H1 (cell line): Measurements from ENCODE around the gene CHST3. TPM values are rescaled to one million over a fixed set of nuclear protein-coding genes. Genes with fewer than 3 reads are reported as not detected.

Experiments used
- CTCF ChIA-PET: fragments of 300-600 bp; sonication (Branson Sonifier 250); formaldehyde crosslinking; loops from one replicate; lab custom pipeline; 2021; ENCODE audit not compliant: partially characterized antibody; lab: Charles Lee
- POLR2A ChIA-PET: fragments of 300-600 bp; sonication (Branson Sonifier 250); formaldehyde crosslinking; loops from one replicate; lab custom pipeline; 2021; ENCODE audit warnings: inconsistent platforms; ENCODE audit not compliant: partially characterized antibody; lab: Charles Lee
- DNase-seq, 2 experiments: peaks; one replicate each; pipeline versions ENCODE4 v3.0.0 to v3.0.0-alpha.2; 2010 to 2022; ENCODE audit warnings: low spot score in 2 of 2, low read depth in 1 of 2, mixed read lengths in 1 of 2
- FAIRE-seq: peaks from 2 replicates; lab custom pipeline; 2011; peaks lifted over from hg19 to GRCh38; lab: Jason Lieb, UNC
- H2AFZ ChIP-seq: 2 replicates; pipeline ENCODE4 v1.8.1; 2012; ENCODE audit warnings: low read length, inconsistent platforms
- H2AK5ac ChIP-seq: 2 replicates; pipeline ENCODE4 v1.6.1; 2013; ENCODE audit warnings: low read depth, low read length
- H2BK120ac ChIP-seq: replicated peaks from 2 replicates; pipeline ENCODE3; 2013; ENCODE audit warnings: low read depth, low read length, inconsistent platforms
- H2BK12ac ChIP-seq: 2 replicates; pipeline ENCODE4 v1.6.1; 2013; ENCODE audit warnings: low read depth, low read length
- H2BK15ac ChIP-seq: 2 replicates; pipeline ENCODE4 v1.6.1; 2013; ENCODE audit warnings: low read length
- H2BK20ac ChIP-seq: 2 replicates; pipeline ENCODE4 v1.6.1; 2013; ENCODE audit warnings: low read length
- H2BK5ac ChIP-seq: 2 replicates; pipeline ENCODE4 v1.6.1; 2013; ENCODE audit warnings: low read depth, low read length
- H3K14ac ChIP-seq: 2 replicates; pipeline ENCODE4 v1.6.1; 2013; ENCODE audit warnings: inconsistent platforms; ENCODE audit not compliant: insufficient read length
- H3K18ac ChIP-seq: 2 replicates; pipeline ENCODE4 v1.6.1; 2013; ENCODE audit warnings: low read length; ENCODE audit errors: extremely low read depth
- H3K23ac ChIP-seq: 2 replicates; pipeline ENCODE4 v1.6.1; 2013; ENCODE audit warnings: inconsistent platforms; ENCODE audit not compliant: insufficient read length
- H3K23me2 ChIP-seq: 2 replicates; pipeline ENCODE4 v1.6.1; 2013; ENCODE audit warnings: low read depth, low read length
- H3K27ac ChIP-seq: 2 replicates; pipeline ENCODE4 v1.6.1; 2011; ENCODE audit warnings: low read depth, low read length, inconsistent platforms
- H3K27me3 ChIP-seq, 4 experiments: replicated peaks in 1 of 4; 1 replicate in 1 of 4; 2 replicates in 3 of 4; pipeline versions ENCODE4 v1.6.1 to v1.8.1; 2011 to 2013; ENCODE audit warnings: low read length in 3 of 4, mild to moderate bottlenecking in 3 of 4, inconsistent platforms in 2 of 4, mixed read lengths in 2 of 4, moderate library complexity in 1 of 4; ENCODE audit not compliant: control insufficient read depth in 3 of 4, insufficient read depth in 3 of 4; ENCODE audit errors: extremely low read depth in 1 of 4
- H3K36me3 ChIP-seq, 4 experiments: 2 replicates each; pipeline versions ENCODE4 v1.6.1 to v1.8.1; 2011 to 2013; ENCODE audit warnings: mild to moderate bottlenecking in 4 of 4, low read length in 3 of 4, moderate library complexity in 2 of 4, control low read depth in 1 of 4, inconsistent platforms in 1 of 4; ENCODE audit not compliant: insufficient read depth in 4 of 4, control insufficient read depth in 2 of 4
- H3K4ac ChIP-seq: replicated peaks from 2 replicates; pipeline ENCODE3; 2013; ENCODE audit warnings: low read length, low read depth, mixed read lengths, inconsistent platforms; ENCODE audit not compliant: insufficient read length
- H3K4me1 ChIP-seq, 4 experiments: replicated peaks in 1 of 4; 1 replicate in 1 of 4; 2 replicates in 3 of 4; pipeline versions ENCODE4 v1.6.1 to v1.8.1; 2011 to 2013; ENCODE audit warnings: low read length in 3 of 4, inconsistent platforms in 2 of 4, mixed read lengths in 1 of 4; ENCODE audit not compliant: insufficient read depth in 4 of 4, control insufficient read depth in 3 of 4
- H3K4me2 ChIP-seq, 2 experiments: 2 replicates each; pipeline versions ENCODE4 v1.6.1 to v1.8.1; 2011 to 2013; ENCODE audit warnings: low read depth in 2 of 2, low read length in 2 of 2, control low read depth in 1 of 2, inconsistent platforms in 1 of 2, mild to moderate bottlenecking in 1 of 2; ENCODE audit not compliant: insufficient read depth in 1 of 2
- H3K4me3 ChIP-seq, 4 experiments: fragments of 200-600, 300-600 bp in 1 of 4; sonication (generic), shearing (Covaris generic), sonication (Bioruptor Twin) in 1 of 4; 2 replicates each; pipeline versions ENCODE4 v1.5.1 to v1.8.1; 2011 to 2016; ENCODE audit warnings: low read length in 4 of 4, low read depth in 3 of 4, control low read depth in 2 of 4, inconsistent platforms in 2 of 4, mild to moderate bottlenecking in 2 of 4, mixed read lengths in 1 of 4, moderate library complexity in 1 of 4; ENCODE audit not compliant: insufficient read depth in 2 of 4; ENCODE audit errors: extremely low read depth in 1 of 4
- H3K56ac ChIP-seq: replicated peaks from 2 replicates; pipeline ENCODE3; 2013; ENCODE audit warnings: low read depth, mild to moderate bottlenecking, mixed read lengths, low read length, inconsistent platforms; ENCODE audit not compliant: insufficient read length
- H3K79me1 ChIP-seq: 2 replicates; pipeline ENCODE4 v1.6.1; 2013; ENCODE audit warnings: low read depth, low read length, control low read depth
- H3K79me2 ChIP-seq, 2 experiments: 2 replicates each; pipeline versions ENCODE4 v1.6.1 to v1.8.1; 2012 to 2013; ENCODE audit warnings: low read length in 2 of 2, mild to moderate bottlenecking in 2 of 2, inconsistent platforms in 1 of 2; ENCODE audit not compliant: insufficient read depth in 2 of 2, control insufficient read depth in 1 of 2
- H3K9ac ChIP-seq, 4 experiments: replicated peaks in 1 of 4; 1 replicate in 1 of 4; 2 replicates in 3 of 4; pipeline versions ENCODE4 v1.6.1 to v1.8.1; 2011 to 2013; ENCODE audit warnings: low read depth in 3 of 4, low read length in 3 of 4, control low read depth in 2 of 4, mild to moderate bottlenecking in 2 of 4, moderate library complexity in 2 of 4, inconsistent platforms in 1 of 4; ENCODE audit errors: extremely low read depth in 1 of 4
- H3K9me3 ChIP-seq, 2 experiments: 2 replicates each; pipeline versions ENCODE4 v1.6.1 to v1.8.1; 2012 to 2013; ENCODE audit warnings: mild to moderate bottlenecking in 2 of 2, moderate library complexity in 2 of 2, control low read depth in 1 of 2, inconsistent platforms in 1 of 2, low read depth in 1 of 2, low read length in 1 of 2, mixed read lengths in 1 of 2; ENCODE audit not compliant: insufficient read depth in 2 of 2
- H4K20me1 ChIP-seq, 2 experiments: replicated peaks in 1 of 2; 2 replicates each; pipeline versions ENCODE3 to v1.8.1; 2011 to 2013; ENCODE audit warnings: inconsistent platforms in 2 of 2, low read length in 2 of 2, mild to moderate bottlenecking in 1 of 2; ENCODE audit not compliant: insufficient read depth in 2 of 2, control insufficient read depth in 1 of 2
- H4K5ac ChIP-seq: 2 replicates; pipeline ENCODE4 v1.6.1; 2013; ENCODE audit warnings: low read length, low read depth, mixed read lengths, inconsistent platforms; ENCODE audit not compliant: insufficient read length
- H4K8ac ChIP-seq: 2 replicates; pipeline ENCODE4 v1.8.0; 2013; ENCODE audit warnings: mild to moderate bottlenecking, moderate library complexity, low read length, inconsistent platforms; ENCODE audit not compliant: insufficient read depth; ENCODE audit errors: extremely low read depth
- H4K91ac ChIP-seq: replicated peaks from 2 replicates; pipeline ENCODE3; 2013; ENCODE audit warnings: low read length, mixed read lengths, inconsistent platforms; ENCODE audit not compliant: insufficient read length
- BRCA1 ChIP-seq: IDR thresholded peaks from 2 replicates; pipeline ENCODE4 v1.6.1; 2012; ENCODE audit warnings: low read depth, low read length, improper control_type of control experiment
- CTBP2 ChIP-seq: IDR thresholded peaks from 2 replicates; pipeline ENCODE4 v1.7.0; 2011; ENCODE audit warnings: borderline replicate concordance, mild to moderate bottlenecking, moderate library complexity, mixed read lengths, low read length; ENCODE audit not compliant: insufficient read depth, insufficient read length
- JUN ChIP-seq: IDR thresholded peaks from 2 replicates; pipeline ENCODE4 v1.6.1; 2011; ENCODE audit warnings: low read depth, mild to moderate bottlenecking, improper control_type of control experiment, low read length
- KDM4A ChIP-seq: IDR thresholded peaks from one replicate; pipeline ENCODE4 v1.7.1; 2012; ENCODE audit warnings: low read depth, mild to moderate bottlenecking, moderate library complexity, low read length, inconsistent platforms; ENCODE audit not compliant: severe bottlenecking
- SP1 ChIP-seq: IDR thresholded peaks from 2 replicates; pipeline ENCODE4 v1.6.1; 2011; ENCODE audit warnings: low read depth, low read length
- SP4 ChIP-seq: IDR thresholded peaks from 2 replicates; pipeline ENCODE4 v1.6.1; 2012; ENCODE audit warnings: low read length, inconsistent platforms
- ZNF274 ChIP-seq: IDR thresholded peaks from 2 replicates; pipeline ENCODE4 v1.7.0; 2012; ENCODE audit warnings: low read length, borderline replicate concordance; ENCODE audit errors: extremely low read depth
- WGBS, 2 experiments: shearing (Covaris generic) in 1 of 2; methylation state at CpG; one replicate each; pipeline versions ENCODE4 v1.1.6 to v1.1.7; 2013 to 2015; ENCODE audit warnings: low lambda C conversion rate in 2 of 2, mixed read lengths in 2 of 2, inconsistent platforms in 1 of 2, low coverage in 1 of 2, missing lambda C conversion rate in 1 of 2; ENCODE audit not compliant: insufficient replicate concordance in 2 of 2, insufficient coverage in 1 of 2, insufficient read length in 1 of 2; ENCODE audit errors: extremely low coverage in 1 of 2, missing lambda C conversion rate in 1 of 2; 5-methylcytosine and 5-hydroxymethylcytosine counted together
- polyA plus RNA-seq, 7 experiments: library from polyadenylated mRNA; depleted of rRNA in 3 of 7; stranded (reverse) in 5 of 7; unstranded in 2 of 7; fragments of >200 nt in 5 of 7; fragments of 200-250 nt in 2 of 7; gene quantifications; 1 replicate in 5 of 7; 2 replicates in 1 of 7; 4 replicates in 1 of 7; pipeline versions ENCODE4 v1.2.1 to v1.2.3, GENCODE V29; 2011 to 2013; ENCODE audit warnings: missing spikeins in 2 of 7, mixed read lengths in 2 of 7
- total RNA-seq: library from RNA; stranded (reverse); fragmentation: NEBNext Ultra II Directional; extraction: Animal tissue kit (Norgen Biotek cat#: 25700); gene quantifications from 2 replicates; pipeline ENCODE4 v1.2.1, GENCODE V29; 2021
- TF ChIP-seq, protein P1 (sequence below): IDR thresholded peaks from 2 replicates; pipeline ENCODE4 v1.6.1; 2012; ENCODE audit warnings: inconsistent platforms

The CHST3 gene
- total and polyA plus RNA-seq, 2 of the 8 experiments (the other 6 are each of a cell fraction or from before 2014, with no cell fraction given), result 2.0 to 5.8 TPM

DNA sequence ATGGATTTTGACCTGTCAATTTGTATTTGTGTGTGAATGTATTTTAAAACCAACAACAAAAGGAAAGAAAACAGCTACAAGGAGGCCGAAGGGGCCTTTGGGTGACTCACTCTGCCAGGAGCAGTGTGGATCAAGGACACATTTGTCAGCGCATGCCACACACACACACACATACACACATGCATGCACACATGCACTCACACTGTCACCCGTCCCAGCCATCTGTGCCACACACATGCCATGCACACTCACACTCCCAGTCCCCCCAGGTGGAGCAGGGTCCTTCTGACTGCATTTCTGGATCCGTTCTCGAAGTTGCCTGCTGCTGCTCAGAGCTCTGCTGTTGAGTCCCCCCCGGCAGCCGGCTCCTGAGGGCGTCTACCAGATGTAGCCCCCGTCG, 98.2 kb downstream of the CHST3 start:
- Histone ChIP-seq H2AFZ (no peak overlapping the region), H3K36me3 (no peaks in the 10 kb centered on the region), H3K4ac (no peak overlapping the region), H3K9ac (no peak overlapping the region), H3K79me2 (no peaks in the 10 kb centered on the region), H3K23ac (no peak overlapping the region), H4K8ac (no peak overlapping the region), H3K56ac (no peak overlapping the region), H2BK12ac (no peak overlapping the region), H2BK15ac (no peak overlapping the region), H2BK120ac (no peak overlapping the region), H2BK5ac (no peak overlapping the region), H4K5ac (no peak overlapping the region), H3K4me3 (no peak overlapping the region), H3K18ac (no peak overlapping the region), H3K23me2 (no peaks in the 10 kb centered on the region), H2BK20ac (no peak overlapping the region), H3K9me3 (no peaks in the 10 kb centered on the region), H3K14ac (no peak overlapping the region), H3K27ac (no peak overlapping the region), H4K91ac (no peak overlapping the region), H3K27me3 (no peaks in the 10 kb centered on the region), H4K20me1 (peaks cover 0 to 3% of the 10 kb centered on the region in 2 experiments), H2AK5ac (no peak overlapping the region), H3K4me1 (peaks cover 0 to 9% (median 7%) of the 10 kb centered on the region in 4 experiments; a peak in 4 of 7 replicates), H3K79me1 (no peaks in the 10 kb centered on the region), H3K4me2 (no peak overlapping the region)
- ChIA-PET CTCF (interaction anchor here (0.8 to 8.2 kb wide), 12 partner anchors 10 to 277 kb away, joined by 3 to 77 read pairs (median 5); no protein-coding TSS in a partner anchor), POLR2A (interaction anchor here (2.0 kb wide), 1 partner anchor 211 kb away, joined by 5 read pairs; the partner anchor contains the start of gene DDIT4)
- TF ChIP-seq KDM4A (no peak), ZNF274 (no peak), CTBP2 (no peak), SP4 (no peak), SP1 (no peak), BRCA1 (no peak), JUN (no peak)
- TF ChIP-seq, protein P1, sequence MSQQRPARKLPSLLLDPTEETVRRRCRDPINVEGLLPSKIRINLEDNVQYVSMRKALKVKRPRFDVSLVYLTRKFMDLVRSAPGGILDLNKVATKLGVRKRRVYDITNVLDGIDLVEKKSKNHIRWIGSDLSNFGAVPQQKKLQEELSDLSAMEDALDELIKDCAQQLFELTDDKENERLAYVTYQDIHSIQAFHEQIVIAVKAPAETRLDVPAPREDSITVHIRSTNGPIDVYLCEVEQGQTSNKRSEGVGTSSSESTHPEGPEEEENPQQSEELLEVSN, result no peak
- DNase-seq (no peak), FAIRE-seq (no peak)
- 95% methylated on average over 8 of the region's 10 CpGs; no CpG with 5 or more reads in 1 of the 2 experiments for WGBS, 2 experiments
